HepG2 (cell line): ENCODE data around the gene USH2A.

ENCODE experiments used
- CBX5 ChIP-seq: sonication (generic); formaldehyde crosslinking; IDR thresholded peaks from 2 replicates; pipeline ENCODE4 v1.4.0; 2020; ENCODE audit warnings: missing genetic modification reagents, borderline replicate concordance
- JUN ChIP-seq: sonication (generic); formaldehyde crosslinking; IDR thresholded peaks from 2 replicates; pipeline ENCODE4 v1.4.0; 2020; ENCODE audit warnings: mild to moderate bottlenecking, missing genetic modification reagents
- NBN ChIP-seq: fragments of 450-650 bp; conservative IDR thresholded peaks from 2 replicates; pipeline ENCODE4 v1.6.1; 2017
- SMC3 ChIP-seq: IDR thresholded peaks from 2 replicates; pipeline ENCODE4 v1.6.1; 2011; ENCODE audit warnings: low read length, improper control_type of control experiment
- SRF ChIP-seq: IDR thresholded peaks from 2 replicates; pipeline ENCODE4 v1.6.1; 2011; ENCODE audit warnings: mild to moderate bottlenecking, low read depth, low read length, moderate library complexity
- TAF15 ChIP-seq: fragments of 200-400 bp; formaldehyde crosslinking; IDR thresholded peaks from one replicate; pipeline ENCODE4 v1.6.1; 2018; ENCODE audit warnings: mild to moderate bottlenecking, low read depth, low read length; ENCODE audit not compliant: poor library complexity, severe bottlenecking
- TARDBP ChIP-seq: sonication (generic); formaldehyde crosslinking; IDR thresholded peaks from 2 replicates; pipeline ENCODE4 v1.8.0; 2022; ENCODE audit warnings: mild to moderate bottlenecking, missing genetic modification reagents
- ZFP41 ChIP-seq: sonication (generic); formaldehyde crosslinking; IDR thresholded peaks from 2 replicates; pipeline ENCODE4 v1.4.0; 2020; ENCODE audit warnings: mild to moderate bottlenecking, missing genetic modification reagents, borderline replicate concordance
- ZNF746 ChIP-seq: sonication (generic); formaldehyde crosslinking; IDR thresholded peaks from 2 replicates; pipeline ENCODE4 v1.8.0; 2022; ENCODE audit warnings: mild to moderate bottlenecking, missing genetic modification reagents
- TF ChIP-seq, protein P1 (sequence below): sonication (generic); IDR thresholded peaks from 2 replicates; pipeline ENCODE4 v1.6.1; 2016; ENCODE audit warnings: low read depth, borderline replicate concordance
- TF ChIP-seq, protein P2 (sequence below): sonication (generic); formaldehyde crosslinking; IDR thresholded peaks from 2 replicates; pipeline ENCODE4 v1.5.0; 2020; ENCODE audit warnings: mild to moderate bottlenecking, missing genetic modification reagents, moderate library complexity
- TF ChIP-seq, protein P3 (sequence below): fragments of 450-650 bp; IDR thresholded peaks from 2 replicates; pipeline ENCODE4 v1.6.1; 2017; ENCODE audit warnings: mild to moderate bottlenecking
- TF ChIP-seq, protein P4 (sequence below): sonication (generic); formaldehyde crosslinking; IDR thresholded peaks from 2 replicates; pipeline ENCODE4 v1.5.0; 2020; ENCODE audit warnings: mild to moderate bottlenecking, missing genetic modification reagents, borderline replicate concordance

DNA sequence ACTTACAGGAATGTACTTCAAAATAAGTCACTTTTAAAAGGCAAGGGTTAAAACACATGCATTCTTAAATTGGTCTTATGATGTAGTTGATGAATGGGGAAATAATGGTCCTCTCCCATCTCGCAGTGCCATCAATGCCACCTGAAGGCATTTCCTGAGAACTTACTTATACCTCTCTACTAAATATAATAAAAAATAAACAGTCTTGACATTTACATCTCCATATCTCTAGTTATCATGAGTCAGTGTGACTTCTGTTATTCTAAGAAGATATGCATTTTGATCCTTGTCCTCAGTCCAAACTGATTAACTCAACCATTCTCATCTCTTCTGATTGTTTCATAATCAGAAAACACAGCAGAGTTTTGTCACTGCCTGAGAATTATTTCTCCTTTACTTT, 253.9 kb downstream of the USH2A start:
- TF ChIP-seq, protein P1, sequence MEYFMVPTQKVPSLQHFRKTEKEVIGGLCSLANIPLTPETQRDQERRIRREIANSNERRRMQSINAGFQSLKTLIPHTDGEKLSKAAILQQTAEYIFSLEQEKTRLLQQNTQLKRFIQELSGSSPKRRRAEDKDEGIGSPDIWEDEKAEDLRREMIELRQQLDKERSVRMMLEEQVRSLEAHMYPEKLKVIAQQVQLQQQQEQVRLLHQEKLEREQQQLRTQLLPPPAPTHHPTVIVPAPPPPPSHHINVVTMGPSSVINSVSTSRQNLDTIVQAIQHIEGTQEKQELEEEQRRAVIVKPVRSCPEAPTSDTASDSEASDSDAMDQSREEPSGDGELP = no peak
- no peak for TF ChIP-seq JUN (CRISPR knock-in tag)
- TF ChIP-seq ZFP41 = no peak
- no peak for TF ChIP-seq TAF15
- no peak for TF ChIP-seq SRF
- TF ChIP-seq NBN = no peak
- TF ChIP-seq, protein P2, sequence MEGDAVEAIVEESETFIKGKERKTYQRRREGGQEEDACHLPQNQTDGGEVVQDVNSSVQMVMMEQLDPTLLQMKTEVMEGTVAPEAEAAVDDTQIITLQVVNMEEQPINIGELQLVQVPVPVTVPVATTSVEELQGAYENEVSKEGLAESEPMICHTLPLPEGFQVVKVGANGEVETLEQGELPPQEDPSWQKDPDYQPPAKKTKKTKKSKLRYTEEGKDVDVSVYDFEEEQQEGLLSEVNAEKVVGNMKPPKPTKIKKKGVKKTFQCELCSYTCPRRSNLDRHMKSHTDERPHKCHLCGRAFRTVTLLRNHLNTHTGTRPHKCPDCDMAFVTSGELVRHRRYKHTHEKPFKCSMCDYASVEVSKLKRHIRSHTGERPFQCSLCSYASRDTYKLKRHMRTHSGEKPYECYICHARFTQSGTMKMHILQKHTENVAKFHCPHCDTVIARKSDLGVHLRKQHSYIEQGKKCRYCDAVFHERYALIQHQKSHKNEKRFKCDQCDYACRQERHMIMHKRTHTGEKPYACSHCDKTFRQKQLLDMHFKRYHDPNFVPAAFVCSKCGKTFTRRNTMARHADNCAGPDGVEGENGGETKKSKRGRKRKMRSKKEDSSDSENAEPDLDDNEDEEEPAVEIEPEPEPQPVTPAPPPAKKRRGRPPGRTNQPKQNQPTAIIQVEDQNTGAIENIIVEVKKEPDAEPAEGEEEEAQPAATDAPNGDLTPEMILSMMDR (CRISPR knock-in tag) = no peak
- TF ChIP-seq, protein P3, sequence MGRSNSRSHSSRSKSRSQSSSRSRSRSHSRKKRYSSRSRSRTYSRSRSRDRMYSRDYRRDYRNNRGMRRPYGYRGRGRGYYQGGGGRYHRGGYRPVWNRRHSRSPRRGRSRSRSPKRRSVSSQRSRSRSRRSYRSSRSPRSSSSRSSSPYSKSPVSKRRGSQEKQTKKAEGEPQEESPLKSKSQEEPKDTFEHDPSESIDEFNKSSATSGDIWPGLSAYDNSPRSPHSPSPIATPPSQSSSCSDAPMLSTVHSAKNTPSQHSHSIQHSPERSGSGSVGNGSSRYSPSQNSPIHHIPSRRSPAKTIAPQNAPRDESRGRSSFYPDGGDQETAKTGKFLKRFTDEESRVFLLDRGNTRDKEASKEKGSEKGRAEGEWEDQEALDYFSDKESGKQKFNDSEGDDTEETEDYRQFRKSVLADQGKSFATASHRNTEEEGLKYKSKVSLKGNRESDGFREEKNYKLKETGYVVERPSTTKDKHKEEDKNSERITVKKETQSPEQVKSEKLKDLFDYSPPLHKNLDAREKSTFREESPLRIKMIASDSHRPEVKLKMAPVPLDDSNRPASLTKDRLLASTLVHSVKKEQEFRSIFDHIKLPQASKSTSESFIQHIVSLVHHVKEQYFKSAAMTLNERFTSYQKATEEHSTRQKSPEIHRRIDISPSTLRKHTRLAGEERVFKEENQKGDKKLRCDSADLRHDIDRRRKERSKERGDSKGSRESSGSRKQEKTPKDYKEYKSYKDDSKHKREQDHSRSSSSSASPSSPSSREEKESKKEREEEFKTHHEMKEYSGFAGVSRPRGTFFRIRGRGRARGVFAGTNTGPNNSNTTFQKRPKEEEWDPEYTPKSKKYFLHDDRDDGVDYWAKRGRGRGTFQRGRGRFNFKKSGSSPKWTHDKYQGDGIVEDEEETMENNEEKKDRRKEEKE = no peak
- no peak for TF ChIP-seq CBX5
- TF ChIP-seq SMC3 = no peak
- no peak for TF ChIP-seq TARDBP (CRISPR knock-in tag)
- TF ChIP-seq, protein P4, sequence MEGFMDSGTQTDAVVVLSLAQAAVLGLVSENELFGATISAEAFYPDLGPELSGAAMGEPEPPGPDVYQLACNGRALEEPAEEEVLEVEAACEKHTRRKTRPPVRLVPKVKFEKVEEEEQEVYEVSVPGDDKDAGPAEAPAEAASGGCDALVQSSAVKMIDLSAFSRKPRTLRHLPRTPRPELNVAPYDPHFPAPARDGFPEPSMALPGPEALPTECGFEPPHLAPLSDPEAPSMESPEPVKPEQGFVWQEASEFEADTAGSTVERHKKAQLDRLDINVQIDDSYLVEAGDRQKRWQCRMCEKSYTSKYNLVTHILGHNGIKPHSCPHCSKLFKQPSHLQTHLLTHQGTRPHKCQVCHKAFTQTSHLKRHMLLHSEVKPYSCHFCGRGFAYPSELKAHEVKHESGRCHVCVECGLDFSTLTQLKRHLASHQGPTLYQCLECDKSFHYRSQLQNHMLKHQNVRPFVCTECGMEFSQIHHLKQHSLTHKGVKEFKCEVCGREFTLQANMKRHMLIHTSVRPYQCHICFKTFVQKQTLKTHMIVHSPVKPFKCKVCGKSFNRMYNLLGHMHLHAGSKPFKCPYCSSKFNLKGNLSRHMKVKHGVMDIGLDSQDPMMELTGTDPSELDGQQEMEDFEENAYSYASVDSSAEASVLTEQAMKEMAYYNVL (CRISPR knock-in tag) = no peak
- no peak for TF ChIP-seq ZNF746 (CRISPR knock-in tag)
